IPS-20b (cell line): ENCODE measurements around the gene EFHC1.
"Not testable (repeated sequence)": the region's sequence is repeated elsewhere in the genome, so short reads cannot be mapped to it uniquely, and the experiment has no call there.

Experiments used
- H3K27ac ChIP-seq: one replicate; pipeline ENCODE4 v1.5.1; 2013; ENCODE audit warnings: low read length
- H3K27me3 ChIP-seq: 2 replicates; pipeline ENCODE4 v1.6.1; 2013; ENCODE audit warnings: mild to moderate bottlenecking, low read length, inconsistent platforms; ENCODE audit not compliant: insufficient read depth
- H3K36me3 ChIP-seq: 2 replicates; pipeline ENCODE4 v1.6.1; 2013; ENCODE audit warnings: low read depth, mild to moderate bottlenecking, inconsistent platforms, low read length, moderate library complexity; ENCODE audit not compliant: insufficient read depth
- H3K4me1 ChIP-seq: 2 replicates; pipeline ENCODE4 v1.6.1; 2013; ENCODE audit warnings: mild to moderate bottlenecking, control low read depth, inconsistent platforms, low read length, moderate library complexity; ENCODE audit not compliant: insufficient read depth
- H3K4me3 ChIP-seq: 2 replicates; pipeline ENCODE4 v1.5.1; 2013; ENCODE audit warnings: mild to moderate bottlenecking, low read length, inconsistent platforms
- H3K9ac ChIP-seq: 2 replicates; pipeline ENCODE4 v1.6.1; 2013; ENCODE audit warnings: low read depth, mild to moderate bottlenecking, inconsistent platforms, low read length, moderate library complexity
- H3K9me3 ChIP-seq: 2 replicates; pipeline ENCODE4 v1.6.1; 2013; ENCODE audit warnings: mild to moderate bottlenecking, low read depth, low read length, inconsistent platforms; ENCODE audit not compliant: insufficient read depth

The EFHC1 gene

GRCh38 chr6:52417675-52418111 lies 2.4 kb upstream of the EFHC1 start:
- H3K27me3 ChIP-seq: no peaks in the 10 kb centered on the region
- peaks cover 4% of the 10 kb centered on the region; the same call in 1 of the 2 replicates for H3K4me1 ChIP-seq
- H3K9ac ChIP-seq: no peak overlapping the region
- no peak overlapping the region for H3K27ac ChIP-seq
- no peaks in the 10 kb centered on the region for H3K36me3 ChIP-seq
- H3K4me3 ChIP-seq: no peak overlapping the region
- no peaks in the 10 kb centered on the region for H3K9me3 ChIP-seq

GRCh38 chr6:52418606-52419005 lies 1.5 kb upstream of the EFHC1 start:
- Histone ChIP-seq H3K4me1 (peaks cover 4% of the 10 kb centered on the region; the same call in 1 of the 2 replicates), H3K36me3 (no peaks in the 10 kb centered on the region), H3K27ac (no peak overlapping the region), H3K27me3 (no peaks in the 10 kb centered on the region), H3K9me3 (no peaks in the 10 kb centered on the region), H3K4me3 (no peak overlapping the region), H3K9ac (no peak overlapping the region)

GRCh38 chr6:52420668-52421358 lies 671 bp downstream of the EFHC1 start:
- H3K9me3 ChIP-seq: no peaks in the 10 kb centered on the region
- peak overlapping the region; percentile 91 for H3K9ac ChIP-seq
- peak overlapping the region; percentile 99 for H3K4me3 ChIP-seq
- no peaks in the 10 kb centered on the region for H3K36me3 ChIP-seq
- peaks cover 7% of the 10 kb centered on the region for H3K4me1 ChIP-seq
- H3K27ac ChIP-seq: peak overlapping the region; percentile 82
- no peaks in the 10 kb centered on the region for H3K27me3 ChIP-seq

- Histone ChIP-seq H3K4me1 (peaks cover 7% of the 10 kb centered on the region), H3K36me3 (peaks cover 5% of the 10 kb centered on the region; the same call in 1 of the 2 replicates), H3K4me3 (no peak overlapping the region), H3K9ac (no peak overlapping the region), H3K9me3 (no peaks in the 10 kb centered on the region), H3K27me3 (no peaks in the 10 kb centered on the region), H3K27ac (no peak overlapping the region)
Measured at GRCh38 chr6:52422156-52422555, 2.0 kb downstream of the EFHC1 start.

GRCh38 chr6:52423448-52423847 lies 3.3 kb downstream of the EFHC1 start:
- H3K27ac ChIP-seq: no peak overlapping the region

GRCh38 chr6:52423971-52424381 lies 3.8 kb downstream of the EFHC1 start:
- no peak overlapping the region for H3K27ac ChIP-seq
- peaks cover 8% of the 10 kb centered on the region; the same call in 1 of the 2 replicates for H3K36me3 ChIP-seq
- H3K27me3 ChIP-seq: no peaks in the 10 kb centered on the region
- H3K4me1 ChIP-seq: peaks cover 4% of the 10 kb centered on the region
- no peak overlapping the region for H3K9ac ChIP-seq
- H3K4me3 ChIP-seq: no peak overlapping the region
- no peaks in the 10 kb centered on the region for H3K9me3 ChIP-seq

More at GRCh38 chr6:52423448-52423847, 3.3 kb downstream of the EFHC1 start:
- no peaks in the 10 kb centered on the region for H3K27me3 ChIP-seq
- no peak overlapping the region for H3K4me3 ChIP-seq
- no peaks in the 10 kb centered on the region for H3K9me3 ChIP-seq
- H3K36me3 ChIP-seq: peaks cover 8% of the 10 kb centered on the region; the same call in 1 of the 2 replicates
- H3K9ac ChIP-seq: no peak overlapping the region
- H3K4me1 ChIP-seq: peaks cover 4% of the 10 kb centered on the region

- no peak overlapping the region for H3K9ac ChIP-seq
- peaks cover 4% of the 10 kb centered on the region for H3K4me1 ChIP-seq
- H3K27ac ChIP-seq: no peak overlapping the region
Measured at GRCh38 chr6:52424513-52424912, 4.4 kb downstream of the EFHC1 start.

GRCh38 chr6:52426667-52427066 lies 6.5 kb downstream of the EFHC1 start:
- no peaks in the 10 kb centered on the region for H3K27me3 ChIP-seq
- no peaks in the 10 kb centered on the region for H3K9me3 ChIP-seq
- no peak overlapping the region for H3K9ac ChIP-seq
- no peak overlapping the region for H3K4me3 ChIP-seq
- no peak overlapping the region for H3K27ac ChIP-seq
- peaks cover 8% of the 10 kb centered on the region; the same call in 1 of the 2 replicates for H3K36me3 ChIP-seq
- H3K4me1 ChIP-seq: peaks cover 4% of the 10 kb centered on the region

More at GRCh38 chr6:52424513-52424912, 4.4 kb downstream of the EFHC1 start:
- H3K4me3 ChIP-seq: no peak overlapping the region
- no peaks in the 10 kb centered on the region for H3K9me3 ChIP-seq
- peaks cover 8% of the 10 kb centered on the region; the same call in 1 of the 2 replicates for H3K36me3 ChIP-seq
- no peaks in the 10 kb centered on the region for H3K27me3 ChIP-seq

GRCh38 chr6:52433294-52433693 lies 13.2 kb downstream of the EFHC1 start:
- H3K36me3 ChIP-seq, H3K27me3 ChIP-seq, H3K9ac ChIP-seq, H3K9me3 ChIP-seq, H3K4me3 ChIP-seq, H3K27ac ChIP-seq, H3K4me1 ChIP-seq: not testable (repeated sequence)

- H3K36me3 ChIP-seq: peaks cover 8% of the 10 kb centered on the region; the same call in 1 of the 2 replicates
- no peaks in the 10 kb centered on the region for H3K9me3 ChIP-seq
- H3K4me3 ChIP-seq: no peak overlapping the region
- H3K9ac ChIP-seq: no peak overlapping the region
- H3K4me1 ChIP-seq: no peaks in the 10 kb centered on the region
- H3K27me3 ChIP-seq: no peaks in the 10 kb centered on the region
- H3K27ac ChIP-seq: no peak overlapping the region
Measured at GRCh38 chr6:52435345-52435744, 15.2 kb downstream of the EFHC1 start.

- no peak overlapping the region for H3K9ac ChIP-seq
- no peaks in the 10 kb centered on the region for H3K27me3 ChIP-seq
- H3K4me3 ChIP-seq: no peak overlapping the region
- H3K9me3 ChIP-seq: no peaks in the 10 kb centered on the region
- no peak overlapping the region for H3K27ac ChIP-seq
- peaks cover 8% of the 10 kb centered on the region; the same call in 1 of the 2 replicates for H3K36me3 ChIP-seq
- no peaks in the 10 kb centered on the region for H3K4me1 ChIP-seq
Measured at GRCh38 chr6:52438926-52439325, 18.8 kb downstream of the EFHC1 start.

- Histone ChIP-seq H3K4me3 (no peak overlapping the region), H3K9me3 (peaks cover 8% of the 10 kb centered on the region), H3K4me1 (no peaks in the 10 kb centered on the region; the same call in none of the 2 replicates), H3K27me3 (no peaks in the 10 kb centered on the region), H3K27ac (no peak overlapping the region), H3K36me3 (no peaks in the 10 kb centered on the region), H3K9ac (no peak overlapping the region)
Measured at GRCh38 chr6:52454556-52454955, 34.4 kb downstream of the EFHC1 start.
